Measurements from ENCODE around the gene TRIM66.

DNA sequence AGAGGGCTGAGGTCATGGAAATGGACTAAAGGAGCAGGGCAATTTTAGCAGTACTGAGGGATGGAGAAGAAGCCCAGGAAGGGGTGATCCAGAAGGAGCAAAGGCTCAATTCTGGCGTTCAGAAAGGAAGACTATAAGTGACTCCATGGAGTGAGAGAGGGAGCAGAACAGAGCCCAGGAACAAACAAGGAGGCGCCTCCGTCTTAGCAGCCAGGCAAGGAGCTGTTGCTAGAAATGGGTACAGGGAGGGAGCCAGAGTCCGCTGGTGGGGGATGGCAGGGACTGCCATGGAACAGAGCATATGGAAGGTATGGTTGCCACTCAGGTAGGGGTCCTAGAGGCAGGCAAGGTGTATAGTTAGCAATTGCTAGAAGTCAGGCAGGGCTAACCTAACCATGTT is 68.0 kb downstream of the TRIM66 start:
- TF ChIP-seq, protein P1, sequence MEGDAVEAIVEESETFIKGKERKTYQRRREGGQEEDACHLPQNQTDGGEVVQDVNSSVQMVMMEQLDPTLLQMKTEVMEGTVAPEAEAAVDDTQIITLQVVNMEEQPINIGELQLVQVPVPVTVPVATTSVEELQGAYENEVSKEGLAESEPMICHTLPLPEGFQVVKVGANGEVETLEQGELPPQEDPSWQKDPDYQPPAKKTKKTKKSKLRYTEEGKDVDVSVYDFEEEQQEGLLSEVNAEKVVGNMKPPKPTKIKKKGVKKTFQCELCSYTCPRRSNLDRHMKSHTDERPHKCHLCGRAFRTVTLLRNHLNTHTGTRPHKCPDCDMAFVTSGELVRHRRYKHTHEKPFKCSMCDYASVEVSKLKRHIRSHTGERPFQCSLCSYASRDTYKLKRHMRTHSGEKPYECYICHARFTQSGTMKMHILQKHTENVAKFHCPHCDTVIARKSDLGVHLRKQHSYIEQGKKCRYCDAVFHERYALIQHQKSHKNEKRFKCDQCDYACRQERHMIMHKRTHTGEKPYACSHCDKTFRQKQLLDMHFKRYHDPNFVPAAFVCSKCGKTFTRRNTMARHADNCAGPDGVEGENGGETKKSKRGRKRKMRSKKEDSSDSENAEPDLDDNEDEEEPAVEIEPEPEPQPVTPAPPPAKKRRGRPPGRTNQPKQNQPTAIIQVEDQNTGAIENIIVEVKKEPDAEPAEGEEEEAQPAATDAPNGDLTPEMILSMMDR (IDR thresholded peaks at IDR 0.05; ENCODE audit: low read depth, low read length), result no peak
- TF ChIP-seq, protein P2, sequence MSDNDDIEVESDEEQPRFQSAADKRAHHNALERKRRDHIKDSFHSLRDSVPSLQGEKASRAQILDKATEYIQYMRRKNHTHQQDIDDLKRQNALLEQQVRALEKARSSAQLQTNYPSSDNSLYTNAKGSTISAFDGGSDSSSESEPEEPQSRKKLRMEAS (IDR thresholded peaks at IDR 0.05; ENCODE audit: low read depth, low read length), result no peak
- TF ChIP-seq POLR2A (IDR thresholded peaks at IDR 0.05; ENCODE audit: extremely low read depth, insufficient read length), result no peak

Measured in NB4 (cell line).